IPS-20b (cell line): ENCODE measurements around the gene HPCAL1.

Source experiments
- H3K27ac ChIP-seq: one replicate; pipeline ENCODE4 v1.5.1; 2013; ENCODE audit warnings: low read length
- H3K27me3 ChIP-seq: 2 replicates; pipeline ENCODE4 v1.6.1; 2013; ENCODE audit warnings: mild to moderate bottlenecking, low read length, inconsistent platforms; ENCODE audit not compliant: insufficient read depth
- H3K36me3 ChIP-seq: 2 replicates; pipeline ENCODE4 v1.6.1; 2013; ENCODE audit warnings: low read depth, mild to moderate bottlenecking, inconsistent platforms, low read length, moderate library complexity; ENCODE audit not compliant: insufficient read depth
- H3K4me1 ChIP-seq: 2 replicates; pipeline ENCODE4 v1.6.1; 2013; ENCODE audit warnings: mild to moderate bottlenecking, control low read depth, inconsistent platforms, low read length, moderate library complexity; ENCODE audit not compliant: insufficient read depth
- H3K4me3 ChIP-seq: 2 replicates; pipeline ENCODE4 v1.5.1; 2013; ENCODE audit warnings: mild to moderate bottlenecking, low read length, inconsistent platforms
- H3K9ac ChIP-seq: 2 replicates; pipeline ENCODE4 v1.6.1; 2013; ENCODE audit warnings: low read depth, mild to moderate bottlenecking, inconsistent platforms, low read length, moderate library complexity
- H3K9me3 ChIP-seq: 2 replicates; pipeline ENCODE4 v1.6.1; 2013; ENCODE audit warnings: mild to moderate bottlenecking, low read depth, low read length, inconsistent platforms; ENCODE audit not compliant: insufficient read depth

The HPCAL1 gene

GRCh38 chr2:10309286-10309685, 6.6 kb downstream of the HPCAL1 start:
- H3K4me3 ChIP-seq, result no peak overlapping the region
- peaks cover 36% of the 10 kb centered on the region for H3K27me3 ChIP-seq
- no peak overlapping the region for H3K27ac ChIP-seq
- H3K36me3 ChIP-seq, result no peaks in the 10 kb centered on the region
- H3K9ac ChIP-seq, result no peak overlapping the region
- no peaks in the 10 kb centered on the region for H3K4me1 ChIP-seq
- H3K9me3 ChIP-seq, result no peaks in the 10 kb centered on the region

GRCh38 chr2:10310309-10310888, 7.7 kb downstream of the HPCAL1 start:
- Histone ChIP-seq H3K9me3 (no peaks in the 10 kb centered on the region), H3K4me1 (no peaks in the 10 kb centered on the region), H3K27me3 (peaks cover 25% of the 10 kb centered on the region), H3K27ac (no peak overlapping the region), H3K4me3 (no peak overlapping the region), H3K9ac (no peak overlapping the region), H3K36me3 (no peaks in the 10 kb centered on the region)

- Histone ChIP-seq H3K27ac (no peak overlapping the region), H3K9ac (no peak overlapping the region), H3K27me3 (peaks cover 12% of the 10 kb centered on the region), H3K9me3 (no peaks in the 10 kb centered on the region), H3K4me3 (no peak overlapping the region), H3K4me1 (peaks cover 7% of the 10 kb centered on the region; the same call in 1 of the 2 replicates), H3K36me3 (no peaks in the 10 kb centered on the region)
Observed at GRCh38 chr2:10311736-10312135, 9.0 kb downstream of the HPCAL1 start.

- no peak overlapping the region for H3K4me3 ChIP-seq
- no peak overlapping the region for H3K9ac ChIP-seq
- H3K36me3 ChIP-seq, result no peaks in the 10 kb centered on the region
- H3K27me3 ChIP-seq, result peaks cover 4% of the 10 kb centered on the region; the same call in 1 of the 2 replicates
- H3K4me1 ChIP-seq, result peaks cover 7% of the 10 kb centered on the region; the same call in 1 of the 2 replicates
- no peak overlapping the region for H3K27ac ChIP-seq
- H3K9me3 ChIP-seq, result no peaks in the 10 kb centered on the region
Observed at GRCh38 chr2:10312437-10312957, 9.8 kb downstream of the HPCAL1 start.

- no peak overlapping the region for H3K4me3 ChIP-seq
- no peak overlapping the region for H3K9ac ChIP-seq
Observed at GRCh38 chr2:10316336-10316735, 13.6 kb downstream of the HPCAL1 start.

GRCh38 chr2:10316860-10317259, 14.2 kb downstream of the HPCAL1 start:
- Histone ChIP-seq H3K9me3 (no peaks in the 10 kb centered on the region), H3K4me3 (no peak overlapping the region), H3K27ac (no peak overlapping the region), H3K4me1 (peaks cover 7% of the 10 kb centered on the region; the same call in 1 of the 2 replicates), H3K27me3 (no peaks in the 10 kb centered on the region), H3K36me3 (no peaks in the 10 kb centered on the region), H3K9ac (no peak overlapping the region)

More at GRCh38 chr2:10316336-10316735, 13.6 kb downstream of the HPCAL1 start:
- Histone ChIP-seq H3K4me1 (peaks cover 7% of the 10 kb centered on the region; the same call in 1 of the 2 replicates), H3K36me3 (no peaks in the 10 kb centered on the region), H3K27ac (no peak overlapping the region), H3K9me3 (no peaks in the 10 kb centered on the region), H3K27me3 (no peaks in the 10 kb centered on the region)

- H3K4me1 ChIP-seq, result peaks cover 7% of the 10 kb centered on the region; the same call in 1 of the 2 replicates
- no peaks in the 10 kb centered on the region for H3K36me3 ChIP-seq
- H3K9ac ChIP-seq, result no peak overlapping the region
- no peaks in the 10 kb centered on the region for H3K27me3 ChIP-seq
- no peak overlapping the region for H3K4me3 ChIP-seq
- no peak overlapping the region for H3K27ac ChIP-seq
- H3K9me3 ChIP-seq, result no peaks in the 10 kb centered on the region
Observed at GRCh38 chr2:10317646-10318045, 14.9 kb downstream of the HPCAL1 start.

- H3K9me3 ChIP-seq, result no peaks in the 10 kb centered on the region
- H3K4me1 ChIP-seq, result peaks cover 7% of the 10 kb centered on the region; the same call in 1 of the 2 replicates
- H3K27ac ChIP-seq, result no peak overlapping the region
- H3K27me3 ChIP-seq, result no peaks in the 10 kb centered on the region
- no peak overlapping the region for H3K4me3 ChIP-seq
- no peaks in the 10 kb centered on the region for H3K36me3 ChIP-seq
- no peak overlapping the region for H3K9ac ChIP-seq
Observed at GRCh38 chr2:10318345-10318744, 15.6 kb downstream of the HPCAL1 start.

- no peaks in the 10 kb centered on the region for H3K9me3 ChIP-seq
- no peak overlapping the region for H3K27ac ChIP-seq
- peaks cover 17% of the 10 kb centered on the region for H3K4me1 ChIP-seq
- H3K27me3 ChIP-seq, result no peaks in the 10 kb centered on the region
- H3K9ac ChIP-seq, result no peak overlapping the region
- H3K36me3 ChIP-seq, result no peaks in the 10 kb centered on the region
- no peak overlapping the region for H3K4me3 ChIP-seq
Observed at GRCh38 chr2:10319892-10320574, 17.3 kb downstream of the HPCAL1 start.

- Histone ChIP-seq H3K9me3 (no peaks in the 10 kb centered on the region), H3K4me3 (no peak overlapping the region), H3K4me1 (peaks cover 17% of the 10 kb centered on the region), H3K27ac (no peak overlapping the region), H3K9ac (no peak overlapping the region), H3K27me3 (no peaks in the 10 kb centered on the region), H3K36me3 (no peaks in the 10 kb centered on the region)
Observed at GRCh38 chr2:10320575-10320931, 17.8 kb downstream of the HPCAL1 start.

- Histone ChIP-seq H3K27ac (no peak overlapping the region), H3K36me3 (no peaks in the 10 kb centered on the region), H3K27me3 (no peaks in the 10 kb centered on the region), H3K9me3 (no peaks in the 10 kb centered on the region), H3K4me3 (no peak overlapping the region), H3K9ac (no peak overlapping the region), H3K4me1 (peaks cover 15% of the 10 kb centered on the region)
Observed at GRCh38 chr2:10320933-10321332, 18.2 kb downstream of the HPCAL1 start.

- Histone ChIP-seq H3K27ac (no peak overlapping the region), H3K9me3 (no peaks in the 10 kb centered on the region), H3K27me3 (no peaks in the 10 kb centered on the region), H3K9ac (no peak overlapping the region), H3K4me1 (peaks cover 12% of the 10 kb centered on the region), H3K4me3 (no peak overlapping the region), H3K36me3 (no peaks in the 10 kb centered on the region)
Observed at GRCh38 chr2:10321622-10322021, 18.9 kb downstream of the HPCAL1 start.
